ENCODE results near the gene ROBO1.
"Not testable (repeated sequence)": the region's sequence is repeated elsewhere in the genome, so short reads cannot be mapped to it uniquely, and the experiment has no call there.

ROBO1 gene

DNA sequence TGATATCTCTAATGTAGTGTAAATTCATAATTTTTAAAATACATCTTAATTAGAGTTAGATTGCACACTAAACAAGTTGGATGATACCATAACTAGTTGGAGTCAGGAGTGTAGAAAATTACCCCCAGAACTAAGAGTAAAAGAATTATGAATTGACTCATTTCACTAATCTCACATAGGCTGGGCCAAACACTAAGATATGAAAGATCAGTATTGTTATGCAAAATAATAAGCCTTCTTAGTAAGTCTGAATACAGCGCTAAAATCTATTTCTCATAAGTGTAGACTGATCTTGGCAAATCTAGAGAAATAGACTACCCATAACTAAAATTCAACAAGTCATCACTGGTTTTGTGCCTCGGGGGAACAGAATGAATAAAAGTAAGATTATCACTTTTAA lies 979.0 kb downstream of the ROBO1 start:
- Histone ChIP-seq H3K9ac (ENCODE audit: low read depth, low read length) (no peak overlapping the region), H3K27me3 (ENCODE audit: control insufficient read depth, insufficient read depth, low read length) (no peaks in the 10 kb centered on the region), H3K36me3 (ENCODE audit: control insufficient read depth, insufficient read depth, low read length) (no peaks in the 10 kb centered on the region), H3K4me1 (ENCODE audit: control insufficient read depth, insufficient read depth, low read length) (peaks cover 8% of the 10 kb centered on the region), H3K27ac (ENCODE audit: low read depth, low read length) (no peak overlapping the region), H3K4me3 (ENCODE audit: low read depth, low read length) (no peak overlapping the region), H3K9me3 (ENCODE audit: control insufficient read depth, insufficient read depth, low read length) (no peaks in the 10 kb centered on the region)

DNA sequence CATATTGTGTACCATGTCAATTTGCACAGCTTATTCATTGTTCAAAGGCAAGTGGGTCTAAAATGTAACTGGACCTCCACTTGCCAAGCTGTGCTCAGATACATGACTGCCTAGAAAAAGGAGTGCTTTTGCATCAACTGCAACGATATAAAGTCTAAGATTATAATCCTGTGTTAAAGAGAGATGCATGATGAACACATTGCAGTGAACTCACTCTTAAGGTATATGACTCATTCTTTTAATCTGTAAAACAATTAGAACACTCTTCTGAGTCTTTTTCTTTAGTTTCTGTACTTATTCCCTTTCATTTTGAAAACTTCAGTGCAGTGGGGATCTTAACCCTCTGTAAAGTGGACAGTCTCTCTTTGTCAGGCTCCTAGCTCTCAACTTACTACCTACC lies 982.8 kb downstream of the ROBO1 start:
- no peak overlapping the region for H3K4me3 ChIP-seq (ENCODE audit: low read depth, low read length)
- no peaks in the 10 kb centered on the region for H3K9me3 ChIP-seq (ENCODE audit: control insufficient read depth, insufficient read depth, low read length)
- H3K36me3 ChIP-seq (ENCODE audit: control insufficient read depth, insufficient read depth, low read length) = no peaks in the 10 kb centered on the region
- H3K4me1 ChIP-seq (ENCODE audit: control insufficient read depth, insufficient read depth, low read length) = no peaks in the 10 kb centered on the region
- no peak overlapping the region for H3K27ac ChIP-seq (ENCODE audit: low read depth, low read length)
- H3K9ac ChIP-seq (ENCODE audit: low read depth, low read length) = no peak overlapping the region
- H3K27me3 ChIP-seq (ENCODE audit: control insufficient read depth, insufficient read depth, low read length) = no peaks in the 10 kb centered on the region

DNA sequence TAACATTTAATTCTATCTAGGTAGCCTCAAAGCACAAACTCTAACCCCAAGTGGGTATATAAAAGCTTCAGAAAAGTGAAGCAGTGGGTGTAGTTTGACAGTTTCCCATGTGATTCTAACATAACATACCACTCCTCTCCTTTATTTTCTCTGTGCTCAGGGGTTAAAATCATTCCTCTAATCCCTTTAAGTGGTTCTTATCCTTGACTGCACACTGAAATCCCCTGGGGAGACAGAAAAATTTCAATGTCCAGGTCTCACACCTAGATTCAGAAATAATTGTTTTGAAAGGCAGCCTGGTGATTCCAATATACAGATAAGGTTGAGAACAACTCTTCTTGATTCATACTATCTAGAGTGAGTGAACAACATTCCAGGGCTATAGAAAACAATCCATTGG lies 986.4 kb downstream of the ROBO1 start:
- H3K36me3 ChIP-seq (ENCODE audit: control insufficient read depth, insufficient read depth, low read length) = no peaks in the 10 kb centered on the region
- no peak overlapping the region for H3K9ac ChIP-seq (ENCODE audit: low read depth, low read length)
- no peak overlapping the region for H3K4me3 ChIP-seq (ENCODE audit: low read depth, low read length)
- H3K27ac ChIP-seq (ENCODE audit: low read depth, low read length) = no peak overlapping the region
- H3K4me1 ChIP-seq (ENCODE audit: control insufficient read depth, insufficient read depth, low read length) = no peaks in the 10 kb centered on the region
- H3K27me3 ChIP-seq (ENCODE audit: control insufficient read depth, insufficient read depth, low read length) = no peaks in the 10 kb centered on the region
- no peaks in the 10 kb centered on the region for H3K9me3 ChIP-seq (ENCODE audit: control insufficient read depth, insufficient read depth, low read length)

DNA sequence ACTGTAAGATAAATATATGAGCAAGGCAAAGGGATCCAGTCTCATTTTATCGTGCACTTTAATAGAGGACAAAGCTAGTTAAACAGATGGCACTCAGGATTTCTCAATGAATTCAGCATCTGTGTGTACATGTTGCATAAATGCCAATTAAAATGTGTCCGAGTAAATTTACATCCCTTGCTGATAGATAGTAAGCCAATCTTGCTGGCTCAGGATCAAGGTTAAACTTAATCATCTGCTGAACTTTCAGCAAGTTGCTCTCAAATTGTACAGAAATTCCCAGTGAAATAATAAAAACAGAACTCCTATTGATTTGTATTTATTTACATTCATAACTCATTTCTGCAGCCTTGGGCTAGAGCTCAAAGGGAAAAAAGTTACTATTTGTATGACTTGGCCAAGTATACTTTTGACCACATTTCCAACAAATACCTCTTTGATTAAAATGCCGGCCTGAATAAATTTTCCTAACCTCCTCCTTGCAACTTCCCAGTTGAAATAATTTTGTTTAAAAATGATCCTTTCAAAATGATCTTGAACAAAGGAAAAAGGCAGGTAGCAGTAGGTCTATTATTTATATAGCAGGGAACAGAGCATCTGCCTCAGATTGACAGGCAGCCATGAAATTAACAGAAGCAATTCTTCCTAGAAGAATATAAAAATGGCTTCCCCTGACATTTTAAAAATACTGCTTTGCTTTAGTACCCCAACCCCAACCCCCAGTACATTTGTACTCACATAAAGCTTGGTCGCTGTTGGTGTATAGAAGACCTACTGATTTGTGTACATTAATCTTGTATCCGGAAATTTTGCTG lies 1001.9 kb downstream of the ROBO1 start:
- Histone ChIP-seq H3K4me3 (ENCODE audit: low read depth, low read length) (no peak overlapping the region), H3K36me3 (ENCODE audit: control insufficient read depth, insufficient read depth, low read length) (no peaks in the 10 kb centered on the region), H3K4me1 (ENCODE audit: control insufficient read depth, insufficient read depth, low read length) (no peaks in the 10 kb centered on the region), H3K9ac (ENCODE audit: low read depth, low read length) (no peak overlapping the region), H3K27ac (ENCODE audit: low read depth, low read length) (no peak overlapping the region), H3K9me3 (ENCODE audit: control insufficient read depth, insufficient read depth, low read length) (no peaks in the 10 kb centered on the region), H3K27me3 (ENCODE audit: control insufficient read depth, insufficient read depth, low read length) (no peaks in the 10 kb centered on the region)

DNA sequence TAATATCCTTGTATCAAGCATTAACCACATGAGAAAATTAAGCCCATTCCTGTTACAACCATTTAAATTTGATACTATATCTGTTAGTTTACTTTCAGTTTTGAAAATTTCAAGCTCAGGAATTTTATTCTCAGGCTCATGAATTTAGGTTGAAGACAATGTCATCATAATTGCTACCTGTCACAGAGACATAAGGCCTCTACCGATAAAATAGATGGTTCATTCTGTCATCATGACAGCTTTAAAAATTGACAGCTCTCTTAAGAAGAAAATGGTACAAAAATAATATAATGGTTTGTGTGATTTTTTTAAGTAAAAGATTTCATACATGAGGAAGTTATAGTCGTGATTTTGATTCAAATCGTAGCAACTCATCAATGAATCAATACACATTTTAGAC lies 1003.2 kb downstream of the ROBO1 start:
- H3K27ac ChIP-seq (ENCODE audit: low read depth, low read length) = no peak overlapping the region
- H3K4me1 ChIP-seq (ENCODE audit: control insufficient read depth, insufficient read depth, low read length) = no peaks in the 10 kb centered on the region
- no peaks in the 10 kb centered on the region for H3K9me3 ChIP-seq (ENCODE audit: control insufficient read depth, insufficient read depth, low read length)
- H3K9ac ChIP-seq (ENCODE audit: low read depth, low read length) = no peak overlapping the region
- no peaks in the 10 kb centered on the region for H3K36me3 ChIP-seq (ENCODE audit: control insufficient read depth, insufficient read depth, low read length)
- no peak overlapping the region for H3K4me3 ChIP-seq (ENCODE audit: low read depth, low read length)
- H3K27me3 ChIP-seq (ENCODE audit: control insufficient read depth, insufficient read depth, low read length) = no peaks in the 10 kb centered on the region

DNA sequence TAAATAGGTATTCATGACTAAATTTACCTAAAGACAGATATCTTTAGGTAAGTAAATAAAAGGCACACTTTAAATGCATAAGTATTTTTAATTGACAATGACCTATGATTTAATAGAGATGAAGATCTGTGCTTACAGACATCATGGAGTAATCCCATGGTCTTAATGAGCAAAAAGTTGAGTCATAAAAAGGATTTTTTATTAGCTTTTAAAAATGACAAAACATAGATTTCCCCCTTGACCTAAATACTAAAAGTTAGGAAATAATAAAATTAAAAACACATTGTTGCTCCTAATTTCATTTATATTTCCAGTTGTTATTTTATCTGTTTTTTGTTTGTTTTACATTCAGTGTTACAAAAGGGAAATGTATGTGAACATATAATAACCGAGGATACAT lies 1005.7 kb downstream of the ROBO1 start:
- no peak overlapping the region for H3K27ac ChIP-seq (ENCODE audit: low read depth, low read length)
- no peaks in the 10 kb centered on the region for H3K4me1 ChIP-seq (ENCODE audit: control insufficient read depth, insufficient read depth, low read length)
- no peak overlapping the region for H3K9ac ChIP-seq (ENCODE audit: low read depth, low read length)
- H3K27me3 ChIP-seq (ENCODE audit: control insufficient read depth, insufficient read depth, low read length) = no peaks in the 10 kb centered on the region
- no peaks in the 10 kb centered on the region for H3K36me3 ChIP-seq (ENCODE audit: control insufficient read depth, insufficient read depth, low read length)
- H3K9me3 ChIP-seq (ENCODE audit: control insufficient read depth, insufficient read depth, low read length) = no peaks in the 10 kb centered on the region
- no peak overlapping the region for H3K4me3 ChIP-seq (ENCODE audit: low read depth, low read length)

DNA sequence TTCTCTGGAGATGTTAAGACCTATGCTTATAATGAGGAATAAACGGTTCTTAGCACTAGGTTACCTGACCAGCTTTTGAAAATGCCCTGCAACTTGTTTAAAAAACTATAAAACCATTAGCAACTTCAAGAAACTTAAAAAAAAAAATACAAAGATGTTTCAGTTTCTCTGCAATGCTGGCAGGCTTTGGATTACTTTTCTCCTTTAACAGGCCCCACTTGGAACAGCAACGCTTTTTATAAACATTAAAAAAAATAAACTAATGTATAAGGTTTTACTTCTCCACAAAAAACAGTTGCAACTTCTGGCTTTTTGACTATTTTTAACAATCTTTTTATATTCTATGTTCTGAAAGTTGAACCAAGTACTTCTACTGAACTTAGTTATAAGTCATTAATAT lies 1006.7 kb downstream of the ROBO1 start:
- H3K27me3 ChIP-seq (ENCODE audit: control insufficient read depth, insufficient read depth, low read length) = no peaks in the 10 kb centered on the region
- no peaks in the 10 kb centered on the region for H3K36me3 ChIP-seq (ENCODE audit: control insufficient read depth, insufficient read depth, low read length)
- H3K27ac ChIP-seq (ENCODE audit: low read depth, low read length) = no peak overlapping the region
- no peaks in the 10 kb centered on the region for H3K9me3 ChIP-seq (ENCODE audit: control insufficient read depth, insufficient read depth, low read length)
- H3K9ac ChIP-seq (ENCODE audit: low read depth, low read length) = no peak overlapping the region
- no peak overlapping the region for H3K4me3 ChIP-seq (ENCODE audit: low read depth, low read length)
- no peaks in the 10 kb centered on the region for H3K4me1 ChIP-seq (ENCODE audit: control insufficient read depth, insufficient read depth, low read length)

DNA sequence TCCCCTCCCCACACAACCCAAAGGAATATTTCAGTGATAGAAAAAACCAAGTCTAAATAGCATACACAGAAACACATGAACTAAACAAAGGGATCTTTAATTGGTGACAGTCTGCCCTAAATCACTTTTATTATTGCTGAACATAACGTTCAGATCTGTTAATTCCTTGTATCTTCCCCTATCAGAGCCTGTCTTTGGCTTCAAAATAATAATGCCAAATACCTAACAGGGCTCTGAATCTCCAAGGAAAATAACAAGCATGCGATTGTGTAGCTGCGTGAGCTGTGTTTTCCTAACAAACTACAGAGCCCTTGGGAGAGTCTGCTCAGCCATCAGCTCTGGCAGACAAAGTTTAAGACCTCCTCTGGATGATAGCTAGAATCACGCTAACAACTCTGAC lies 1010.1 kb downstream of the ROBO1 start:
- no peak overlapping the region for H3K27ac ChIP-seq (ENCODE audit: low read depth, low read length)
- H3K36me3 ChIP-seq (ENCODE audit: control insufficient read depth, insufficient read depth, low read length) = no peaks in the 10 kb centered on the region
- H3K4me1 ChIP-seq (ENCODE audit: control insufficient read depth, insufficient read depth, low read length) = no peaks in the 10 kb centered on the region
- H3K27me3 ChIP-seq (ENCODE audit: control insufficient read depth, insufficient read depth, low read length) = no peaks in the 10 kb centered on the region
- no peak overlapping the region for H3K9ac ChIP-seq (ENCODE audit: low read depth, low read length)
- no peak overlapping the region for H3K4me3 ChIP-seq (ENCODE audit: low read depth, low read length)
- no peaks in the 10 kb centered on the region for H3K9me3 ChIP-seq (ENCODE audit: control insufficient read depth, insufficient read depth, low read length)

DNA sequence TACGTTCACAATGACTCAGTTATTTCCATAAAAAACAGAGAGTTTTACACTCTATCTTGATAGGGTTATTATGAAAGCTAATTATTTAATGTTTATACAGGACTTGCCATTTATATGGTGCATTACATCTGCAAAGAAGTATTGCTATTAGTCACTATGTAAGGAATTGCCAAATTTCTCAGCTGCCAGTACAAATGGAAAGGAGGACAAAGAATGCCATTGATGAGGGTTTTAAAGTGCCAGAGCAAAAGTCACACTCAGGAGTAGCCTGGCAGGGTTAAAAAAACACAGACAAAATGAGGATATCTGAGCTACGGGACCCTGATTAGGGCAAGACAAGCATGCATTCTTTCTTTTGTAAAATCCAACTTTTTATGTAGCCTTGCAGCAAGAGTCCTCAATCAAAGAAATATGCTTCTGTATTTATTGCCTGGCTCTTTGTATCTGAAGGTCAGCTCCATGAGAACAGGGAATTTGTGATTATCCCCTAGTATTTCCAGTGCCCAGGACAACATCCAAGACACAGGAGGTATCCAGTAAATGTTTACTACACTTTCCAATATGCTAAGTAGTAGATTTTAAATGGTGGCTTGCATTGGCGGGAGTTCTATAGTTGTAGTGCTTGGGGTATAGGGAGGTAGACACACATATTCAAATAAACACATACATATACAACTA lies 1013.6 kb downstream of the ROBO1 start:
- Histone ChIP-seq H3K4me3 (ENCODE audit: low read depth, low read length) (no peak overlapping the region), H3K27me3 (ENCODE audit: control insufficient read depth, insufficient read depth, low read length) (no peaks in the 10 kb centered on the region), H3K36me3 (ENCODE audit: control insufficient read depth, insufficient read depth, low read length) (no peaks in the 10 kb centered on the region), H3K9me3 (ENCODE audit: control insufficient read depth, insufficient read depth, low read length) (no peaks in the 10 kb centered on the region), H3K27ac (ENCODE audit: low read depth, low read length) (no peak overlapping the region), H3K4me1 (ENCODE audit: control insufficient read depth, insufficient read depth, low read length) (no peaks in the 10 kb centered on the region), H3K9ac (ENCODE audit: low read depth, low read length) (no peak overlapping the region)

DNA sequence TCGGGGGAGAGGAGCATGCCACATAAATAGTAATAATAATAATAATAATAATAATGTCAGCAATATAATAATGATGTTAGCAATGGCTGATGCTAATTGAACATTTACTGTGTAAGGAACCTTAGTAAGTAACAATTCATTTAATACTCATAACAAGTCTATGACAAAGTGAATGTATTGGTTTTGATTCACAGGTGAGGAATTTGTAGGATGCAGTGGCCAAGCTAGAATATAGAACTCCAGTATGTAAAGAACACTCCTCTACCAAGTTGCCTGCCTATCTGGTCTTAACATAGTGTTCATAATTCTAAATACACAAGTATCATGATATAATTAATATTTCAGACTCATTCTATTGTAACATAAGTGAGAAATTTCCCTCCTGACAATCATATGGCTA lies 1016.5 kb downstream of the ROBO1 start:
- H3K27ac ChIP-seq (ENCODE audit: low read depth, low read length) = no peak overlapping the region
- no peaks in the 10 kb centered on the region for H3K27me3 ChIP-seq (ENCODE audit: control insufficient read depth, insufficient read depth, low read length)
- H3K9ac ChIP-seq (ENCODE audit: low read depth, low read length) = no peak overlapping the region
- H3K4me3 ChIP-seq (ENCODE audit: low read depth, low read length) = no peak overlapping the region
- no peaks in the 10 kb centered on the region for H3K4me1 ChIP-seq (ENCODE audit: control insufficient read depth, insufficient read depth, low read length)
- no peaks in the 10 kb centered on the region for H3K36me3 ChIP-seq (ENCODE audit: control insufficient read depth, insufficient read depth, low read length)
- H3K9me3 ChIP-seq (ENCODE audit: control insufficient read depth, insufficient read depth, low read length) = no peaks in the 10 kb centered on the region

DNA sequence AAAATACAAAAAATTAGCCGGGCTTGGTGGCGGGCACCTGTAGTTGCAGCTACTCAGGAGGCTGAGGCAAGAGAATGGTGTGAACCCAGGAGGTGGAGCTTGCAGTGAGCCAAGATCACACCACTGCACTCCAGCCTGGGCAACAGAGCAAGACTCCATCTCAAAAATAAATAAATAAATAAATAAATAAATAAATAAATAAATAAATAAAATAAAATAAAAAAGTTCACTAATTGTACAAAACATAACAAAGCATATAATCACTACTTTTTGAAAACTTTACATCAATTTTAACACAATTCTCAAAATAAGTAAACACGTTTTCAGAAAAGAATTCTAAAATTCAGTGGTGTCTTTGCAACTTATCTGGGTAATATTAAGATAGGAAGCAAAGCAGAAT lies 1017.5 kb downstream of the ROBO1 start:
- not testable (repeated sequence) for H3K36me3 ChIP-seq (ENCODE audit: control insufficient read depth, insufficient read depth, low read length); H3K4me3 ChIP-seq (ENCODE audit: low read depth, low read length); H3K9ac ChIP-seq (ENCODE audit: low read depth, low read length); H3K27ac ChIP-seq (ENCODE audit: low read depth, low read length); H3K9me3 ChIP-seq (ENCODE audit: control insufficient read depth, insufficient read depth, low read length); H3K27me3 ChIP-seq (ENCODE audit: control insufficient read depth, insufficient read depth, low read length); H3K4me1 ChIP-seq (ENCODE audit: control insufficient read depth, insufficient read depth, low read length)
